ENCODE results near the gene FAM221A.

GRCh38 chr7:23689165-23689564, 9.2 kb downstream of the FAM221A start:
- TF ChIP-seq CTCF (IDR thresholded peaks at IDR 0.05), result no peak
- no peak for TF ChIP-seq POLR2A (IDR thresholded peaks at IDR 0.05)

Data from tibial nerve (tissue), 3 donors.